ENCODE results near the gene MAN1C1.
"Not testable (repeated sequence)": the region's sequence is repeated elsewhere in the genome, so short reads cannot be mapped to it uniquely, and the experiment has no call there.

Gene MAN1C1

DNA sequence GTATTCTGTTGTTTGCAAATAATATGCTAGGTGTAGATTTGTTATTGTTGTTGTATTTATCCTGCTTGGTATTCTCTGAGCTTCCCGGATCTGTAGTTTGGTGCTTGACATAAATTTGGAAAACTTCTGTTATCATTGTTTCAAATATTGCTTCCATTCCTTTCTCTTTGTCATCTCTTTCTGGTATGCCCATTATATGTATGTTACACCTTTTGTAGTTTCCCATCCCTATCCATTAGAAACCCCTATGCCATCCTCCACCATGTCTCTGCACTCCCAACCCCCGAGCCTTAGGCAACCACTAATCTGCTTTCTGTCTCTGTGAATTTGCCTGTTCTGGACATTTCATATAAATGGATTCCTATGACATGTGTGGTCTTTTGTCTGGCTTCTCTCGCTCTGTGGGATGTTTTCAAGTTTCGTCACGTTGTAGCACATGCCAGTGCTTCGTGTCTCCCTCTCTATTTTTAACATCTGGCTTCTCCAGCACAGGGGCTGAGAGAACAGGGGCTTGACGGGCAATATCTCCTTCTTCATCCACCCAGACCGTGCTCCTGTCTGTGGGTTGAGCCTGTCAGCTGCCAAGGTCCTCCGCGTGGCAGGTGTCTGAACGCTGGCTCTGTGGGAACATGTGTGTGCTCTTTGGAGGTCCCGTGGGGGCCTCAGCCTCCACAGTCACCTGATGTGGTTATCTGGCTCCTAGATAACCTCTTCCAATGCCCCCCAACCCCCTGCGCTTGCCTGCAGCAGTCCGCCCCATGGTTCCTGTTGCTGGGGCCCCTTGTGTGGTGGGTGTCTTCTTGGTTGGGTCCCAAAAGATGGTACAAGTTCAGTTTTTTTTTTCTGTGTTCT is 32.8 kb upstream of the MAN1C1 start:
- DNase-seq (ENCODE audit: low read depth), result no peak

- DNase-seq (ENCODE audit: low read depth), result no peak
Measured at GRCh38 chr1:25586181-25586588, 30.4 kb upstream of the MAN1C1 start.

- DNase-seq (ENCODE audit: low read depth), result no peak
Measured at GRCh38 chr1:25587290-25587689, 29.3 kb upstream of the MAN1C1 start.

DNA sequence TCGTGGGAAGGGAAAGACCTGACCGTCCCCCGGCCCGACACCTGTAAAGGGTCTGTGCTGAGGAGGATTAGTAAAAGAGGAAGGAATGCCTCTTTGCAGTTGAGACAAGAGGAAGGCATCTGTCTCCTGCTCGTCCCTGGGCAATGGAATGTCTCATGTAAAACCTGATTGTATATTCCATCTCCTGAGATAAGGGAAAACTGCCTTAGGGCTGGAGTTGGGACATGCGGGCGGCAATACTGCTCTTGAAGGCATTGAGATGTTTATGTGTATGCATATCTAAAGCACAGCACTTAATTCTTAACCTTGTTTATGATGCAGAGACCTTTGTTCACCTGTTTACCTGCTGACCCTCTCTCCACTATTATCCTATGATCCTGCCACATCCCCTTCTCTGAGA is 28.4 kb upstream of the MAN1C1 start:
- not testable (repeated sequence) for DNase-seq (ENCODE audit: low read depth)

DNA sequence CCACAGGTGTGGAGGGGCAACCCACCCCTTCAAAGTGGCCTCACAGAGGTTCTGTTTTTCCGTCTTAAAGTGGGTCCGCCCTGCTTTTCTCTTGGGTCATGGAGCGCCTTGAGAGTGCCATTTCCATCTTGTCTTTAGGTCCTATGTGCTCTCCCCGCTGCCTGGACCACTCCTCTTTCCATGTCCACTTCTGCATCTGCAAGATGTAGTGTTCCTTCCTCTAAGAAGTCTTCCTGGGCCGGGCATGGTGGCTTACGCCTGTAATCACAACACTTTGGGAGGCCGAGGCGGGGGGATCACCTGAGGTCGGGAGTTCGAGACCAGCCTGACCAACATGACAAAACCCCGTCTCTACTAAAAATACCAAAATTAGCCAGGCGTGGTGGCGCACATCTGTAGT is 27.8 kb upstream of the MAN1C1 start:
- not testable (repeated sequence) for DNase-seq (ENCODE audit: low read depth)

DNA sequence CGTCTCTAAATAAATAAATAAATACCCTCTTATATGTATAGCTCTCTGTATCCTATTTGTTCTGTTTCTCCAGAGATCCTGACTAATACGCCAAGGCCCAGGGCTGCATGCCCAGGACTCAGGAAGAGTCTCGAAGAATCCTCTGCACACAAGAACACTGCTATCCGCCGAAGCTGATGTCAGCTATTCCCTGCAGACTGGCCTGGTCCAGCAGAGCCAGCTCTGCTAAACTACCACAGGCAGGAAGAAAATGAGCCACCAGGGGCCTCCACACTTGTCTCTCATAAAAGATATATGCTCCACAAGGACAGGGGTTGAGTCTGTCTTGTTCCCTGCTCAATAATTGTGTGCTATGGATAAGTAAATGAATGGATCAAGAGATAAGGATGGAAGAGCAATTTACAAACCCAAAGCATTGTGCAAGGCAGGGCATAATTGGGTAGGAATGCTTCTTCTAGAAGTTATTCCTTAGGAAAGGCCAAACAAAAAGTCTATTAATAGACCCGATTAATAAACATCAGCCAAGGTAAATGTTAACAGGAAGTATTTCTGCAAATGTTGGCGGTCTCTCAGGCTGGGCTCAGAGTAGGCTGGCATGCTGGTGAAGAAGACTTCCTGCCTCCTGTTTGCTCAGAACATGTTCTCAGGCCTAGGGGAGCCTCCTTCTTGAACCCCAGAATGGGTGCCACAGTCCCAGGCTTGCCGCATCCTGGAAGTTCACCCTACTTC is 26.3 kb upstream of the MAN1C1 start:
- no peak for DNase-seq (ENCODE audit: low read depth)

DNA sequence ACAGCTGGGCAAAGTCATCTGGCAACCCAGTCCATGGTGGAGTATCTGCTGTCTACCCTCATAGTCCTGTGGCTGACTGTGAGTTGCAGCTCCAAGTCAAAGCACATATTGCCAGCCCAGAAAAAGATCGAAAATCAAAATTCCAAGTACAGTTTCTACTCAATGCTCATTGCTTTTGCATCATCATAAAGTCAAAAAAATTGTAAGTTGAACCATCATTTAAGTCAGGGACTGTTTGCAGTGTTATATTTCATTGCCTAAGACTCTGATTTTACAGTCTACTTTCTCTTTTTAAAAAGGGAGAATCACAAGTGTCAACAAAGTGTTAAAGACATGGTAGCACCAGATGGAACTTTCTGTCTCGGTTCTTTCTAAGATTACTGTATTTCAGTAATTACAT is 22.7 kb upstream of the MAN1C1 start:
- no peak for DNase-seq (ENCODE audit: low read depth)

DNA sequence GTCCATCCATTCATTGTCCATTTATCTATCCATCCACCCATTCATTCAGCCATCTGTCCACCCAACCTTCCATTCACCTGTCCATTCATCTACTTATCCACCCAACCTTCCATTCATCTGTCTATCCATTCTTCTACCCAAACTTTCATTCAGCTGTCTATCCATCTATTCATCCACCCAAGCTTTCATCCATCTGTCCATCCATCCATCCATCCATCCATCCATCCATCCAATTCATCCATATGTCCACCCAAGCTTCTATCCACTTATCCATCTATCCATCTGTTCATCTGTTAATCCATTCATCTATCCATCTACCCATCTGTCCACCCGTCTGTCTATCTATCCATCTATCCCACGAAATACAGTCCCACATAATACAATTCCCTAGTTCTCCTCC is 21.6 kb upstream of the MAN1C1 start:
- DNase-seq (ENCODE audit: low read depth), result no peak

GRCh38 chr1:25596641-25597040 is 19.9 kb upstream of the MAN1C1 start:
- not testable (repeated sequence) for DNase-seq (ENCODE audit: low read depth)

- no peak for DNase-seq (ENCODE audit: low read depth)
Measured at GRCh38 chr1:25598879-25599278, 17.7 kb upstream of the MAN1C1 start.

GRCh38 chr1:25599969-25600610 is 16.5 kb upstream of the MAN1C1 start:
- no peak for DNase-seq (ENCODE audit: low read depth)

DNA sequence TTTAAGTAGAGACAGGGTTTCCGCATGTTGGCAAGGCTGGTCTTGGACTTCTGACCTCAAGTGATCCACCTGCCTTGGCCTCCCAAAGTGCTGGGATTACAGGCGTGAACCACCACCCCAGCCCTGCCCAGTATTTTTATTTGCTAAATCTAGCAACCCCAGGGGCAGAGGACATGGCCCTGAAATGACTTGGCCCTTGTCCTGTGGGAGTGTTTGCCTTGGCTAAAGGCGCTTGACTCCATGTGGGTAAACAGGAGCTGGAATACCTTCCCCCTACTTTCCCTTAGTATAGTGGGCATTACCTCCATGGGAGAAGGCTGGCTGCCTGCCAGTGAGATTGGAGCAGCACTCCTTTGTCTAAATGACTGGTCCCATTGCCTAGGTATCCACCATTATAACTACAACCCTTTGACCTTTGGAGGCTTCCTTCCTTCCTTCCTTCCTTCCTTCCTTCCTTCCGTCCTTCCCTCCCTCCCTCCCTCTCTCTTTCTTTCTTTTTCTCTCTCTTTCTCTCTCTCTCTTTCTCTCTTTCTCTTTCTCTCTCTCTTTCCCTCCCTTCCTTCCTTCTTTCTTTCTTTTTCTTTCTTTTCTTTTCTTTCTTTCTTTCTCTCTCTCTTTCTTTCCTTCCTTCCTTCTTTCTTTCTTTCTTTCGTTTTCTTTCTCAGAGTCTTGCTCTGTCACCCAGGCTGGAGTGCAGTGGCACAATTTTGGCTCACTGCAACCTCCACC is 15.5 kb upstream of the MAN1C1 start:
- not testable (repeated sequence) for DNase-seq (ENCODE audit: low read depth)

- not testable (repeated sequence) for DNase-seq (ENCODE audit: low read depth)
Measured at GRCh38 chr1:25603779-25604538, 12.6 kb upstream of the MAN1C1 start.

DNA sequence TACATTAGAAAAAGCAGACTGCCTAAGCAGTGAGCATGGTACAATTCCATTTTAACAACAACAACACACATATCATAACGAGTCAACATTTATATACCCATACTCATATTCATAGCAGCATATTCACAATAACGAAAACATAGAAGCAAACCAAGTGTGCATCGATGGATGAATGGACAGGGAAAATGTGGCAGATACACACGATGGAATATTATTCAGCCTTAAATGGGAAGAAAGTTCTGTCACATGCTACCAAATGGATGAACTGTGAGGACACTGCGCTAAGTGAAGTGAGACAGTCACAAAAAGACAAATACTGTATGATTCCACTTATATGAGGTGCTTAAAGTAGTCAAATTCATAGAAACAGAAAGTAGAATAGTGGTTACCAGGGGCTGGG is 9.5 kb upstream of the MAN1C1 start:
- no peak for DNase-seq (ENCODE audit: low read depth)

DNA sequence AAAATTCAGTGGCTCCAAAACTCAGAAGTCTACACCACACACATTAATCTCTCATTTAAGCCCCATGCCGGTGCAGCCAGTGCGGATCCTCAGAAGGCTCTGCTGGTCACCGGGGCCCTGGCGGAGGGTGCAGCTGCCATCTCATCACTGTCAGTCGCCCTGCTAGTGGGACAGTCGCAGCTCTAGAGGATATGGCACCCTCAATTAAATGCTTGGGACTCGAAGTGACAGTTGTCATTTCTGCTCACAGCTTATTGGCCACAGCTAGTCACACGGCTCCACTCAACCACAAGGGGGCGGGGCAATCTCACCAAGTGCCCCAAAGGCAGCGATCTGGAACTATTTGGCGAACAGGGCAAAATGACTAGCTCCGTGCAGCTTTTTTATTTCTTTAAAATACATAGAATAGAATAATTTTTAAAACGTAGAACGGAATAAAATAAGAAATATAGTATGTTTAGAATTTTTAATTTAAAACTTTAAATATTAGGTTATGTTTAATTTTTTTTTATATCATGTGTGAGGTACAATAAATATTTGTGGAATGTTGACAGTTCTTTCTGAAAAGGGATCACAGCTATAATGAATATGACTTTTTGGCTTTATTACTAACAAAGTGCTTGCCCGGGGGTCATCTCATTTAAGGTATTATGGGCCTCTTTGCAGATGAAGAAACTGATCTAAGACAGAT is 8.0 kb upstream of the MAN1C1 start:
- peak; percentile 86 for DNase-seq (ENCODE audit: low read depth)

- DNase-seq (ENCODE audit: low read depth), result no peak
Measured at GRCh38 chr1:25609921-25610320, 6.7 kb upstream of the MAN1C1 start.

GRCh38 chr1:25610822-25611630 is 5.6 kb upstream of the MAN1C1 start:
- DNase-seq (ENCODE audit: low read depth), result no peak

- no peak for DNase-seq (ENCODE audit: low read depth)
Measured at GRCh38 chr1:25611843-25612242, 4.7 kb upstream of the MAN1C1 start.

GRCh38 chr1:25612421-25612820 is 4.2 kb upstream of the MAN1C1 start:
- DNase-seq (ENCODE audit: low read depth), result no peak

DNA sequence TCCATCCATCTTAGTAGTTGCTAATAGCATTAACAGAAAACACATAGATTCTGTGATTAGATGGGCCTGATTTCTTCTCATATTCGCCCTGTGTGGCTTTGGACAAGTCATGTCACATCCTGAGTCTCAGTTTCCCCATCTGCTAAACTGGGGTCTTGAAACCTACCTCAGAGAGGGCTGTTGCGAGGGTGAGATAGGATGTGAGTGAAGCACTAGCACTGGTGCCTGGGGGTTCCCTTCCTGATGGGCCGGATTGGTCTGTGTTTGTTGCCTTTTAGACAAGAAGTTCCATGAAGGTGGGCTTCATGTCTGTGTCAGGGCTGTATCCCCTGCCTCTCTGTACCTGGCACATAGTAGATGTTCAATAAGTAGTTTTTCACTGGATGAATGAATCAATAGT is 3.5 kb upstream of the MAN1C1 start:
- DNase-seq (ENCODE audit: low read depth), result no peak
